ENCODE measurements around the gene PLPPR1. TPM values are rescaled to one million over a fixed set of nuclear protein-coding genes. Genes with fewer than 3 reads are reported as not detected.

The PLPPR1 gene
- total RNA-seq, 4 donors from 2014 or later, result 0.41 TPM; not detected in 3

DNA sequence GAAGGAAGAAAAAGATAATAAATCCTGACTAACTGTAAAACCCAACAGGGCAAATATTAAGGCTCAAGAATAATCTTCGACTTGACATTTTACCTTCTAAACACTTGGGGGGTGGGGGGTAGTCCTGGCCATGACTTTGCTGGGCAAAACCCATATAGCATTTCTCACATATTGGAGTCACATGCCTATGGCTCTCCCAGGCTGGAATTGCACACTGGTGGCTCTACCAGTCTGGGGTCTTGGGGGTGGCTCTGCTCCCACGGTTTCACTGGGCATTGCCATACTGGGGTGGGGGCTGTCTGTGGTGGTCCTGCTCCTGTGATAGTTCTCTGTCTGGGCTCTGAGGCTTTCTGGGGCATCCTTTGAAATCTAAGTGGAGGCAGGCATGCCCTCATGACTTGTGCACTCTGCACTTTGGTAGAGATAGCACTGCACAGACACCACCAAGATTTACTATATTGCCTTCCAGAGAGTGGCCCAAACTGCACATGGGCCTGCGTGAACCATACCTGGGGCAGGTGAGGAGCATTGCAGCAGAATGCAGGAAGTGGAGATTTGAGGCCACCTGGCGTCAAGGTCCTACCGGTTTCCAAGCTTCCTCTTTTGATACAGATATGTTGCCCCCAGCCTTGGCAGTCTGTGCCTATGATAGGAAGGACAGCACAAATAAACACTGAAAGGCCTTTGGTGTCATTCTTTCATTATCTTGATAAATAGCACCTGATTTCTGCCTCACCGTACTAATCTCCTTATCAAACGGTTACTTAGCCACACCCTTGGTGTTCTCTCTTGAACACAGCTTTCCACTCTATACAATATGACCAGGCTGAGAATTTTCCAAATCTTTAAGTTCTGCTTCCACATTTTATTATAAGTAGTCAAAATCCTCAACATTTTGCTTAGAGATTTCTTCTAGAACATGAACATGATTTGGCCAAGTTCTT lies 326.5 kb downstream of the PLPPR1 start:
- no peaks in the 10 kb centered on the region for H3K4me1 ChIP-seq
- intact Hi-C loops (cut with DNase I; ENCODE audit: low total_unique reads), result no loop called here
- H3K27me3 ChIP-seq, result no peaks in the 10 kb centered on the region
- no peaks in the 10 kb centered on the region for H3K36me3 ChIP-seq
- H3K27ac ChIP-seq, result no peak overlapping the region
- H3K9me3 ChIP-seq, result no peaks in the 10 kb centered on the region
- no peak for DNase-seq
- TF ChIP-seq POLR2A (IDR thresholded peaks at IDR 0.05), result no peak
- TF ChIP-seq, protein P1, sequence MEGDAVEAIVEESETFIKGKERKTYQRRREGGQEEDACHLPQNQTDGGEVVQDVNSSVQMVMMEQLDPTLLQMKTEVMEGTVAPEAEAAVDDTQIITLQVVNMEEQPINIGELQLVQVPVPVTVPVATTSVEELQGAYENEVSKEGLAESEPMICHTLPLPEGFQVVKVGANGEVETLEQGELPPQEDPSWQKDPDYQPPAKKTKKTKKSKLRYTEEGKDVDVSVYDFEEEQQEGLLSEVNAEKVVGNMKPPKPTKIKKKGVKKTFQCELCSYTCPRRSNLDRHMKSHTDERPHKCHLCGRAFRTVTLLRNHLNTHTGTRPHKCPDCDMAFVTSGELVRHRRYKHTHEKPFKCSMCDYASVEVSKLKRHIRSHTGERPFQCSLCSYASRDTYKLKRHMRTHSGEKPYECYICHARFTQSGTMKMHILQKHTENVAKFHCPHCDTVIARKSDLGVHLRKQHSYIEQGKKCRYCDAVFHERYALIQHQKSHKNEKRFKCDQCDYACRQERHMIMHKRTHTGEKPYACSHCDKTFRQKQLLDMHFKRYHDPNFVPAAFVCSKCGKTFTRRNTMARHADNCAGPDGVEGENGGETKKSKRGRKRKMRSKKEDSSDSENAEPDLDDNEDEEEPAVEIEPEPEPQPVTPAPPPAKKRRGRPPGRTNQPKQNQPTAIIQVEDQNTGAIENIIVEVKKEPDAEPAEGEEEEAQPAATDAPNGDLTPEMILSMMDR (IDR thresholded peaks at IDR 0.05), result no peak
- H3K4me3 ChIP-seq, result no peak overlapping the region

DNA sequence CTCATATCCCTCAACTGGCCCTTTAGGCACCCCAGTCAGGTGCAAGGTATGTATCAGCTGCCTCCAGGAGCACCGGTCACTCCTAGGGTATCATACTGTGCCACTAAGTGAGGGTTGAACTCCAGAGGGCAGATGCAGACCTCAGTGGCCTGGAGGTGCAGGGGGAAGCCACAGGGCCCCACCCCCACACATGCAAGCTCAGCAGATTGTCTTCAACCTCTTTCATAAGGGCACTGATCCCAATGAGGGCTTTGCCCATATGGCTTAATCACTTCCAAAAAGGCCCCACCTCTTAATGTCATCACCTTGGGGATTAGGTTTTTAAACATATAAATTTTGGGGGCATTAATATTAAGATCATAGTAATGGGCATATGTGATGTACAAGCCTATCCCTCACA lies 328.1 kb downstream of the PLPPR1 start:
- Histone ChIP-seq H3K36me3 (no peaks in the 10 kb centered on the region), H3K4me1 (no peaks in the 10 kb centered on the region), H3K4me3 (no peak overlapping the region), H3K27me3 (no peaks in the 10 kb centered on the region), H3K27ac (no peak overlapping the region), H3K9me3 (no peaks in the 10 kb centered on the region)
- intact Hi-C loops (cut with DNase I; ENCODE audit: low total_unique reads), result no loop called here
- DNase-seq, result no peak
- TF ChIP-seq, protein P1 (IDR thresholded peaks at IDR 0.05), result no peak
- TF ChIP-seq POLR2A (IDR thresholded peaks at IDR 0.05), result no peak

DNA sequence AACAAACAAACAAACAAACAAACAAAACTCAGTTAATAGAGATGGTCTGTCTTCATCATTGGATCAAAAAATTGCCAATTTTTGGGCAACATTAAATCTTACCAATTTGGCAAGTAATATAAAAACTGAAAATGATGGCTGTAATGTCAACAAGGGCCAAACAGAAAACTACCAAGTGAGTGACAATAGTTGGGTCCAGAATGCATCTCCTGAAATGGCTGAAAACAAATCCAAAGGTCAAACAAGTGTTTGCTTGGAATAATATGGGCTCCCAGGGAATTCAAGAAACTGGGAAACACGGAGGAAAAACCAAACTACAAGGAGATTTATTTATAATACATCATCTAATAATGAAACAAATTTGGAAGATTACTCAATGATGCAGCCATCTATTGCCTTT lies 331.2 kb downstream of the PLPPR1 start:
- Histone ChIP-seq H3K4me1 (no peaks in the 10 kb centered on the region), H3K27me3 (no peaks in the 10 kb centered on the region), H3K27ac (no peak overlapping the region), H3K4me3 (no peak overlapping the region), H3K36me3 (no peaks in the 10 kb centered on the region), H3K9me3 (no peaks in the 10 kb centered on the region)
- DNase-seq, result no peak
- TF ChIP-seq, protein P1 (IDR thresholded peaks at IDR 0.05), result no peak
- intact Hi-C loops (cut with DNase I; ENCODE audit: low total_unique reads), result no loop called here

DNA sequence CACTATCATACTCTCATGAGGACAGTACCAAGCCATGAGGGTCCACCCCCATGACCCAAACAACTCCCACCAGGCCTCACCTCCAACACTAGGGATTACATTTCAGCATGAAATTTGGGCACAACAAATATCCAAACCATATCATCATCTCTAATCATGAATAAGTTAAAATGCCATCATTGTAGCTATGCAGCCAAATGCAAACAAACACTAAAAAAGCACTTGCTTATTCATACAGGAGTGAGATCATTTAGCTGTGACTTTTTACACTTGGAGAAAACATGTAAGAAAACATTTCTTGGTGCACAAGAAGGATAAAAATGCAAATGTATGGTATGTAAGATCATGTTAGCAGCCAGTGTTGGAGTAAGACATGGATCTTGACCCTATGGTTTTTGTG lies 332.1 kb downstream of the PLPPR1 start:
- Histone ChIP-seq H3K27me3 (no peaks in the 10 kb centered on the region), H3K9me3 (no peaks in the 10 kb centered on the region), H3K4me1 (no peaks in the 10 kb centered on the region), H3K36me3 (no peaks in the 10 kb centered on the region), H3K27ac (no peak overlapping the region), H3K4me3 (no peak overlapping the region)
- no peak for DNase-seq
- intact Hi-C loops (cut with DNase I; ENCODE audit: low total_unique reads), result no loop called here
- TF ChIP-seq POLR2A (IDR thresholded peaks at IDR 0.05), result no peak
- TF ChIP-seq, protein P1 (IDR thresholded peaks at IDR 0.05), result no peak

DNA sequence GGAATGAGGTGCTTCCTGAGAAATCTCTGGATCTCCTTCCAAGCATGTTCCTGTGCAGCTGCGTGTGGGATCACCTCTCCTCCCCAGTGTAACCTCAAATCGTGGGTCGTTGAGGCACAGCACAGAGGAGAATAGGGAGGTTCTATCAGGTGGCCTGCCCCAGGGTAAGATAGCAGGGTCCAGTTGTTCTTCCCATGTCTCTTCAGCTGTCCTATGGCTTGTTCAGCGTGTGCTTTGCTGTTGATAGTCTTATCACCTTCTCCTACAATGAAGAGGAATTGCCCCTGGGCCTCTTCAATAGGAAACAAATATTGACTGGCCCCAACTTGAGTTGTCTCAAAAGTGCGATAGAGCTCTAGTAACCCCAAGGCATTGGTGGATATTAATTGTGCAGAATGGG lies 333.9 kb downstream of the PLPPR1 start:
- Histone ChIP-seq H3K4me3 (no peak overlapping the region), H3K27ac (no peak overlapping the region), H3K27me3 (no peaks in the 10 kb centered on the region), H3K9me3 (no peaks in the 10 kb centered on the region), H3K4me1 (no peaks in the 10 kb centered on the region), H3K36me3 (no peaks in the 10 kb centered on the region)
- TF ChIP-seq POLR2A (IDR thresholded peaks at IDR 0.05), result no peak
- TF ChIP-seq, protein P1 (IDR thresholded peaks at IDR 0.05), result no peak
- intact Hi-C loops (cut with DNase I; ENCODE audit: low total_unique reads), result no loop called here
- no peak for DNase-seq
